HL-60 (cell line): ENCODE results near the gene TSPAN11.

Experiments
- CTCF ChIP-seq: IDR thresholded peaks from one replicate; pipeline ENCODE4 v1.5.1; 2011; ENCODE audit warnings: low read length, control low read depth, inconsistent platforms; ENCODE audit not compliant: insufficient read depth
- GABPA ChIP-seq: IDR thresholded peaks from 2 replicates; pipeline ENCODE4 v1.6.1; 2012; ENCODE audit warnings: low read depth
- POLR2AphosphoS5 ChIP-seq: IDR thresholded peaks from 2 replicates; pipeline ENCODE4 v1.6.1; 2012; ENCODE audit warnings: low read depth
- REST ChIP-seq: IDR thresholded peaks from 2 replicates; pipeline ENCODE4 v1.6.1; 2012; ENCODE audit warnings: low read depth; ENCODE audit not compliant: insufficient replicate concordance
- SPI1 ChIP-seq: IDR thresholded peaks from 2 replicates; pipeline ENCODE4 v1.6.1; 2012; ENCODE audit warnings: low read depth, mild to moderate bottlenecking, borderline replicate concordance

- TF ChIP-seq CTCF, result no peak
- no peak for TF ChIP-seq REST
- no peak for TF ChIP-seq GABPA
- TF ChIP-seq POLR2AphosphoS5, result no peak
- TF ChIP-seq SPI1, result no peak
Observed at GRCh38 chr12:31026202-31026601, 99.7 kb downstream of the TSPAN11 start.
